Suppressor macrophage (primary cell): ENCODE results near the gene PDSS2.
"Not testable (repeated sequence)": the region's sequence is repeated elsewhere in the genome, so short reads cannot be mapped to it uniquely, and the experiment has no call there.

Experiments
- DNase-seq, 4 experiments: peaks; one replicate each; pipeline ENCODE4 v3.0.0-alpha.2; 2020 to 2022
- total RNA-seq, 17 experiments: gene quantifications; one replicate each; lab custom pipeline; 2026; ENCODE audit warnings: mixed read lengths in 6 of 17, inconsistent platforms in 3 of 17; lab: John Stamatoyannopoulos, UW

PDSS2 gene
- 8.1 to 33.9 (median 22.9) reads per million in 17 experiments for total RNA-seq

GRCh38 chr6:107459283-107460082 lies at the start of gene PDSS2:
Gene PDSS2, minus strand, starts transcription at chr6:107459564. Its CDS starts 279 bp downstream, at chr6:107459285.
- DNase-seq = peak; percentile 99 to 100 (median 100)

- DNase-seq = no peak
Measured at GRCh38 chr6:107506145-107506544, 46.8 kb upstream of the PDSS2 start.

GRCh38 chr6:107504270-107505026 lies 45.1 kb upstream of the PDSS2 start:
- DNase-seq = peak in 2 of 4 experiments; percentile 14 to 28

- no peak for DNase-seq
Measured at GRCh38 chr6:107496892-107497684, 37.7 kb upstream of the PDSS2 start.

- no peak for DNase-seq
Measured at GRCh38 chr6:107495971-107496370, 36.6 kb upstream of the PDSS2 start.

GRCh38 chr6:107495196-107495643 lies 35.9 kb upstream of the PDSS2 start:
- peak in 2 of 4 experiments; percentile 7 to 14 for DNase-seq

GRCh38 chr6:107493158-107494057 lies 34.0 kb upstream of the PDSS2 start:
- peak; percentile 39 to 67 (median 51) for DNase-seq

GRCh38 chr6:107491760-107492660 lies 32.6 kb upstream of the PDSS2 start:
- DNase-seq = no peak

- DNase-seq = peak in 2 of 4 experiments; percentile 20 to 26
Measured at GRCh38 chr6:107491138-107491609, 31.8 kb upstream of the PDSS2 start.

GRCh38 chr6:107490566-107491137 lies 31.3 kb upstream of the PDSS2 start:
- DNase-seq = peak in 1 of 4 experiments; percentile 6

- DNase-seq = peak in 3 of 4 experiments; percentile 8 to 53 (median 42)
Measured at GRCh38 chr6:107489636-107490565, 30.5 kb upstream of the PDSS2 start, which contains the start of gene SOBP. Gene SOBP, plus strand, starts transcription at chr6:107490117. Its CDS starts 500 bp downstream, at chr6:107490617.

GRCh38 chr6:107488875-107489635 lies 29.7 kb upstream of the PDSS2 start:
- peak in 2 of 4 experiments; percentile 15 to 40 for DNase-seq

- DNase-seq = peak in 3 of 4 experiments; percentile 6 to 42 (median 34)
Measured at GRCh38 chr6:107488174-107488874, 29.0 kb upstream of the PDSS2 start.

- no peak for DNase-seq
Measured at GRCh38 chr6:107485157-107485556, 25.8 kb upstream of the PDSS2 start.

GRCh38 chr6:107479089-107479690 lies 19.8 kb upstream of the PDSS2 start:
- DNase-seq = no peak

- not testable (repeated sequence) for DNase-seq
Measured at GRCh38 chr6:107475826-107476225, 16.5 kb upstream of the PDSS2 start.
